Activated CD4-positive, alpha-beta T cell treated with anti-CD3 and anti-CD28 coated beads, Interleukin-2, amount 50 U/mL, for 4 hours (primary cell): ENCODE data around the gene NUP88.

Experiments
- DNase-seq, 2 experiments: peaks; one replicate each; pipeline ENCODE4 v3.0.0-alpha.2; 2020

Gene NUP88

GRCh38 chr17:5354310-5354709, 65.2 kb downstream of the NUP88 start:
- no peak for DNase-seq

DNA sequence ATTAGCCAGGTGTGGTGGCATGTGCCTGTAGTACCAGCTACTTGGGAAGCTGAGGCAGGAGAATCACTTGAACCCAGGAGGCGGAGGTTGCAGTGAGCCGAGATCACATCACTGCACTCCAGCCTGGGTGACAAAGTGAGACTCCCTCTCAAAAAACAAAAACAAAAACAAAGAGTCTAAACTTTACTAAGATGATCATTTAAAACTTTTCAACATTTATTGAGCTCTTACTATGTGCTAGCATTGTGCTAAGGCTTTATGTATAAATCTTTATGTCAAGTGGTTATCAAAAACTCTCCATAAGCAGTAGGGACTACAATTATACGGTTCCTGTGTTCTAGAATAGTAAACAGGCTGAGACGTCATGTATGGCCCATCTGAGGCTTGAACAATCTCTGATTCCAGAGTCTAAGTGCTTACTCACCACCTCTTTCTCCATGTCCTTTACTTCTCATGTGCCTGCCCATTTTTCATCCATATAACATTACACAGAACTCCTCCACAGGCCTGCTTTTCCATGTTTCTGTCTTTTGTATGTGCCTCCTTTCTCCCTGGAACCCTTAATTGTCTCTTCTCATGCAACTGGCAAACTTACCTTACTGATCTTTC, 66.7 kb downstream of the NUP88 start:
- no peak for DNase-seq

DNA sequence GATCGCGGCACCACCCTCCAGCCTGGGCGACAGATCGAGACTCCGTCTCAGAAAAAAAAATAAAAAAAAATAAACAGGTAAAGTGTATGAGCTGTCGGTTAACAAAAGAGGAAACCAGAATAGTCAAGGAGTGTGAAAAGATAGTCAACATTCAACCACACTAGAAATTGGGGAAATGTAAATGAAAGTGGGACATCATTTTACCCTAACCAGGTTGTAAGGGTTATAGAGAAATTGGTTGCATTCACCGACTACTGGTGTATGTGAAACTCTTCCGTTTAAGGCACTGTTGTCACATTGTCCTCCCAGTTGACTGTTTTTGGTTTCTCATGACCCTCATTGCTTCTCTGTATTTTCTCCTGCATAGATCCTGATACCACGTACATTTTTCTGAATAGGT, 74.5 kb downstream of the NUP88 start:
- DNase-seq: no peak
